ENCODE results near the gene SRSF6.

- no peak for TF ChIP-seq CTCF (IDR thresholded peaks at IDR 0.05)
- no peak for TF ChIP-seq POLR2A (IDR thresholded peaks at IDR 0.05)
These were observed 27.2 kb upstream of the SRSF6 start for GRCh38 chr20:43430265-43431133.
